Esophagus (tissue), 2 donors: ENCODE measurements around the gene GZMM. TPM values are rescaled to one million over a fixed set of nuclear protein-coding genes. Genes with fewer than 3 reads are reported as not detected.

Source experiments
- H3K27ac ChIP-seq, 2 donors: one replicate each; pipeline ENCODE4 v1.5.1; 2013; ENCODE audit warnings: low read depth in 2 of 2, mild to moderate bottlenecking in 2 of 2, inconsistent platforms in 1 of 2, low read length in 1 of 2, moderate library complexity in 1 of 2
- H3K27me3 ChIP-seq, 2 donors: one replicate each; pipeline ENCODE4 v1.6.1; 2013; ENCODE audit warnings: low read length in 2 of 2, control low read depth in 1 of 2, mild to moderate bottlenecking in 1 of 2; ENCODE audit not compliant: insufficient read depth in 2 of 2, control insufficient read depth in 1 of 2
- H3K36me3 ChIP-seq, 2 donors: one replicate each; pipeline ENCODE4 v1.6.1; 2013; ENCODE audit warnings: low read length in 1 of 2; ENCODE audit not compliant: control insufficient read depth in 2 of 2, insufficient read depth in 2 of 2
- H3K4me1 ChIP-seq, 2 donors: one replicate each; pipeline ENCODE4 v1.6.1; 2013; ENCODE audit warnings: low read length in 1 of 2; ENCODE audit not compliant: control insufficient read depth in 2 of 2, insufficient read depth in 2 of 2
- H3K4me3 ChIP-seq, 2 donors: one replicate each; pipeline ENCODE4 v1.5.1; 2013; ENCODE audit warnings: low read length in 2 of 2, mild to moderate bottlenecking in 2 of 2, low read depth in 1 of 2, moderate library complexity in 1 of 2
- H3K9me3 ChIP-seq, 2 donors: one replicate each; pipeline ENCODE4 v1.6.1; 2013; ENCODE audit warnings: mild to moderate bottlenecking in 2 of 2, low read depth in 1 of 2, low read length in 1 of 2, moderate library complexity in 1 of 2; ENCODE audit not compliant: control insufficient read depth in 2 of 2, insufficient read depth in 1 of 2
- WGBS, 2 donors: extraction: QIAGEN DNeasy Blood & Tissue Kit; methylation state at CpG; one replicate each; pipeline ENCODE4 v1.1.7; 2013; 5-methylcytosine and 5-hydroxymethylcytosine counted together
- polyA plus RNA-seq, 2 donors: library from polyadenylated mRNA; stranded (reverse); fragments of 200-250 nt; gene quantifications; one replicate each; pipeline ENCODE4 v1.2.3, GENCODE V29; 2013
- donor health status: healthy with polysubstance abuse.
- donor health status: Bipolar disorder and iron deficiency.

The GZMM gene
- polyA plus RNA-seq, 2 donors = 0.86 to 1.1 TPM

- peaks cover 0 to 11% of the 10 kb centered on the region in 2 donors for H3K27me3 ChIP-seq
- H3K9me3 ChIP-seq = no peaks in the 10 kb centered on the region
- H3K4me3 ChIP-seq = no peak overlapping the region
- peaks cover 0 to 7% of the 10 kb centered on the region in 2 donors for H3K4me1 ChIP-seq
- H3K36me3 ChIP-seq = no peaks in the 10 kb centered on the region
- 19 to 23% methylated on average over 25 to 26 of the region's 26 CpGs for WGBS, 2 donors
- no peak overlapping the region for H3K27ac ChIP-seq
Observed at GRCh38 chr19:498511-498891, 45.4 kb upstream of the GZMM start.

- 71 to 73% methylated on average over 29 to 31 of the region's 31 CpGs for WGBS, 2 donors
- H3K9me3 ChIP-seq = no peaks in the 10 kb centered on the region
- H3K36me3 ChIP-seq = no peaks in the 10 kb centered on the region
- H3K27me3 ChIP-seq = peaks cover 0 to 11% of the 10 kb centered on the region in 2 donors
- no peak overlapping the region for H3K27ac ChIP-seq
- H3K4me1 ChIP-seq = peaks cover 0 to 7% of the 10 kb centered on the region in 2 donors
- no peak overlapping the region for H3K4me3 ChIP-seq
Observed at GRCh38 chr19:498977-499623, 44.8 kb upstream of the GZMM start.

GRCh38 chr19:501646-502045, 42.2 kb upstream of the GZMM start:
- Histone ChIP-seq H3K27me3 (peaks cover 0 to 11% of the 10 kb centered on the region in 2 donors), H3K36me3 (peaks cover 0 to 2% of the 10 kb centered on the region in 2 donors), H3K4me3 (no peak overlapping the region), H3K9me3 (no peaks in the 10 kb centered on the region), H3K4me1 (peaks cover 0 to 4% of the 10 kb centered on the region in 2 donors), H3K27ac (no peak overlapping the region)
- WGBS, 2 donors = 82 to 88% methylated on average over 16 to 17 of the region's 17 CpGs

DNA sequence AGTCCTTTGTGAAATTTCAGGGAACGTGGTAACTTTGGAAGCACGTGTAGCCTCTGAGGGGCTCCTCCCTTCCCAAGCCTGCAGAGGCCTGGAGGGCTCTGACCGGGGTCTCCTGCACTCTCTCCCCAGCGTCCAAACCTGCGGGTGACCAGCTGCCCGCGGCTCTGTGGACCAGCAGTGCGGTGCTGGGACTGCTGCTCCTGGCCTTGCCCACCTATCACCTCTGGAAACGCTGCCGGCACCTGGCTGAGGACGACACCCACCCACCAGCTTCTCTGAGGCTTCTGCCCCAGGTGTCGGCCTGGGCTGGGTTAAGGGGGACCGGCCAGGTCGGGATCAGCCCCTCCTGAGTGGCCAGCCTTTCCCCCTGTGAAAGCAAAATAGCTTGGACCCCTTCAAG, 39.2 kb upstream of the GZMM start:
- WGBS, 2 donors = 91% methylated on average over 14 of the region's 14 CpGs
- Histone ChIP-seq H3K4me1 (peaks cover 6% of the 10 kb centered on the region in 2 donors), H3K4me3 (no peak overlapping the region), H3K36me3 (peaks cover 0 to 3% of the 10 kb centered on the region in 2 donors), H3K9me3 (no peaks in the 10 kb centered on the region), H3K27ac (no peak overlapping the region), H3K27me3 (no peaks in the 10 kb centered on the region)

DNA sequence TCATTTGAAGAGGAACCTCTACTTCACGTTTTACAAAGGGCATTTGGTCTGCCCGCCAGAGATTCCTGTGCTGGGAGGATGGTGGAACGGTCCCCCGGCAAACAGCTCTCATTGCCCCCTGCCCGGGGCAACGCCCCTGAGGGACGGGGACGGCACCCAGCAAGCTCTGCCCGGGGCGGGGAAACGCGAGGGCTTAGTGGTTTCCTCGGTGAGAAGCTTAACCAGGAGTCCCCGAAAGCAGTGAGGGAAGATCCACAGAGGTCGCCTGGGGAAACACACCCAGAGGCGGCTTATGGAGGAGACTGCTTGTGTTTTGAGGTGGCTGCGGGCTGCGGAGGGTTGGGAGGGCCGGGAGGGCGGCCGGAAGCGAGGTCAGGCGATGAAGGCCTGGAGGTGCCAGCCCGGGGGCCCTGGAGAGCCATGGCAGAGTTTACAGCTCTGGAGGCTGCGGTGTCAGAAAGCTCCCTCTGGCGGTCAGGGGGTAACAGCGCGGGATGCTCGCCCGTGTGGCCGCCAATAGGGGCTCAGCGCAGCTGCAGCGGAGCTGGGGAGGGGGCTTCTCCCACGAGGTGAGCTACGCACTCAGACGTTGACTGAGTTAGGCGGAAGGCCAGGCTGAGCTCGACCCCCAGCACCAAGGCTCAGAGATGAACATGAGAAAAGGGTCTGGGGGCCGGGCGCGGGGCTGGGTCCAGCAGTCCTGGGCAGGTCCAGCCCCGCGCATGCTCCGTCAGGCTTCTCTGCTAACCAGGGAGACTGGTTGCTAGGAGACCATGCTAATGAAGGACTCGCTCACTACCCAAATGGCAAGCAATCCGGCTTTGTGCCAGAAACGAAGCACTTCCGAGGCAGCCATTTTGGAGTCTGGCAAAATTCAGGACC, 37.2 kb upstream of the GZMM start:
- peak overlapping the region; percentile 92 to 98 for H3K4me3 ChIP-seq
- H3K4me1 ChIP-seq = peaks cover 9 to 11% of the 10 kb centered on the region in 2 donors
- no peaks in the 10 kb centered on the region for H3K27me3 ChIP-seq
- H3K27ac ChIP-seq = peak overlapping the region; percentile 93 to 97
- WGBS, 2 donors = 4% methylated on average over 46 to 48 of the region's 48 CpGs
- H3K9me3 ChIP-seq = no peaks in the 10 kb centered on the region
- H3K36me3 ChIP-seq = peaks cover 0 to 7% of the 10 kb centered on the region in 2 donors

GRCh38 chr19:507286-508203, 36.3 kb upstream of the GZMM start, which contains the start of gene TPGS1:
TSS of gene TPGS1 (plus strand) at chr19:507497. CDS start at chr19:507507, 10 bp downstream.
- peaks cover 0 to 7% of the 10 kb centered on the region in 2 donors for H3K36me3 ChIP-seq
- 0 to 1% methylated on average over 65 to 81 of the region's 81 CpGs for WGBS, 2 donors
- peaks cover 9 to 11% of the 10 kb centered on the region in 2 donors for H3K4me1 ChIP-seq

GRCh38 chr19:508204-509150, 35.4 kb upstream of the GZMM start:
- WGBS, 2 donors = 57% methylated on average over 32 of the region's 32 CpGs
- H3K27ac ChIP-seq = no peak overlapping the region

More at GRCh38 chr19:507286-508203, 36.3 kb upstream of the GZMM start, which contains the start of gene TPGS1:
- H3K27me3 ChIP-seq = no peaks in the 10 kb centered on the region
- H3K4me3 ChIP-seq = peak within 1 kb of the TSS; percentile 92 to 98
- no peaks in the 10 kb centered on the region for H3K9me3 ChIP-seq
- H3K27ac ChIP-seq = peak within 1 kb of the TSS; percentile 93 to 97

GRCh38 chr19:510606-511100, 33.2 kb upstream of the GZMM start:
- H3K4me1 ChIP-seq = peaks cover 9 to 11% of the 10 kb centered on the region in 2 donors

More at GRCh38 chr19:508204-509150, 35.4 kb upstream of the GZMM start:
- H3K27me3 ChIP-seq = no peaks in the 10 kb centered on the region
- no peaks in the 10 kb centered on the region for H3K9me3 ChIP-seq
- peaks cover 0 to 7% of the 10 kb centered on the region in 2 donors for H3K36me3 ChIP-seq
- H3K4me3 ChIP-seq = peak overlapping the region; percentile 92 to 98
- H3K4me1 ChIP-seq = peaks cover 9 to 11% of the 10 kb centered on the region in 2 donors

More at GRCh38 chr19:510606-511100, 33.2 kb upstream of the GZMM start:
- Histone ChIP-seq H3K9me3 (no peaks in the 10 kb centered on the region), H3K36me3 (peaks cover 0 to 10% of the 10 kb centered on the region in 2 donors), H3K27ac (peak overlapping the region; percentile 60 to 89), H3K27me3 (no peaks in the 10 kb centered on the region), H3K4me3 (no peak overlapping the region)
- WGBS, 2 donors = 12 to 17% methylated on average over 21 of the region's 21 CpGs
